ENCODE results near the gene TSNAXIP1. TPM values are rescaled to one million over a fixed set of nuclear protein-coding genes. Genes with fewer than 3 reads are reported as not detected.

The TSNAXIP1 gene
- total RNA-seq, 1 donor from 2014 or later: 2.5 TPM

DNA sequence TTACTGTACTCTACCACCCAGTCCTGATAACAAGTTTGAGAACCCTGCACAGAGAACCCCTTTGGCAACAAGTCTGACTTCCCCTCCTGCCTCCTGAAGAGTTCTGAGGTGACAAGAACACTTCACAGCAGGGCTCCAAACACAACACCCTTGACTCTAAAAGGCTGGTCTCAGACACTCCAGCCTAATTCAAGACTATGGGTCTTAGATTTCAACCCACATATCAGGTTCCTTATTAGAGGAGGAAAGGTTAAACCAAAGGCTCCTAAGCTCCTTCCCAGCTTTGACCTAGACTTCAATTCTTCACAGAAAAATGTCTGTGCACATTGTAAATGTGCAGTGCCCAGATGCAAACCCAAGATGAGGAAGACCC, 23.4 kb upstream of the TSNAXIP1 start:
- no peak for DNase-seq (ENCODE audit: low spot score)

DNA sequence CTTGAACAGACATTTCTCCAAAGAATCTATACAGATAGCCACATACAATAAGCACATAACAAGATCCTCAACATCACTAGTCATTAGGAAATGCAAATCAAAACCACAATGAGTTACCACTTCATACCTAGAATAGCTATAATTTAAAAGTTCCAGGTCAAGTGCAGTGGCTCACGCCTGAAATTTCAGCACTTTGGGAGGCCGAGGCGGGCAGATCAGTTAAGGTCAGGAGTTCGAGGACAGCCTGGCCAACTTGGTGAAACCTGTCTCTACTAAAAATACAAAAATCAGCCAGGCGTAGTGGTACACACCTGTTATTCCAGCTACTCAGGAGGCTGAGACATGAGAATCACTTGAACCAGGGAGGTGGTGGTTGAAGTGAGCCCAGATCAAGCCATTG, 20.2 kb upstream of the TSNAXIP1 start:
- DNase-seq (ENCODE audit: low spot score): no peak

GRCh38 chr16:67790071-67790470, 16.6 kb upstream of the TSNAXIP1 start:
- DNase-seq (ENCODE audit: low spot score): no peak

DNA sequence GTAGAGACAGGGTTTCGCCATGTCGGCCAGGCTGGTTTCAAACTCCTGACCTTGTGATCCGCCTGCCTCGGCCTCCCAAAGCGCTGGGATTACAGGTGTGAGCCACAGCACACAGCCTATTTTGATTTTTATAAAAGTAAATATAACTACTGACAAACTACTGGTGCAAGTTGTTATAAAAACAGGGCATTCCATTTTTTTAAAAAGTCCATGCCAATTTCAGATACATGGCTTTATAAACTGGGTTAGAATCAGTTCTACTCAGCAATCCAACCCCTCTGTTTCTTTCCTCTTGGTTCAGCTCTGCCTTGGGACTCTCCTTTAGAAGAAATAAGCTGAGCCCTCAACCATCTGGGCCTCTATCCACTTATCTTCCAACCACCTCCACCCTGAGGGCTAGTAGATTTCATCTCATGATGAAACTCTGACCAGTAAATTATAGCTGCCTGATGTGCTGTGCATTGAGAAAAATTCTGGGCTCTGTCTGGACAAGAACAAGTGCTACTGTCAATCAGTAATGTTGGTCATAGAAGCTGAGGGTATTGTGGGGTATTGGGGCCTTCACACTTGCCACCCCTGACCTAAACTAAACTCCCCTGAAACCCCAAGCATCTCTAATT, 10.5 kb upstream of the TSNAXIP1 start:
- no peak for DNase-seq (ENCODE audit: low spot score)

- DNase-seq (ENCODE audit: low spot score): no peak
Measured at GRCh38 chr16:67800338-67800926, 6.3 kb upstream of the TSNAXIP1 start.

DNA sequence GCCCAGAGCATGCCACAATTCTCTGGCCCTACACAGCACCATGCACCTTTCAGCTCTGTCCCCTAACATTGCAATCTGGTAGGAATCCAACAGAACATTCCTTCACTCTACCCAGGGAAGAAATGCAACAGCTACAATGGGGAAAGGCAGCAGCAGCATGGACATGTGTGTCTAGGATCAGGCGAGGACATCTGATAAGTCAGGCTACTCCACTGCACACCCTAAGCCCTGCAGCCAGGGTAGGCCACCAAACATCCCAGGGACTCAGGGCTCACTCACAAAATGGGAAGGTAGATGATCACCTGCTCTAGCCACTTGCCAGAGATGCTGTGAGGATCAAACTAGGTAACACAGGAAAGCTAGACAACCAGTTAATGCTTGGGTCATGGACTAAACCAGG, 5.4 kb upstream of the TSNAXIP1 start:
- DNase-seq (ENCODE audit: low spot score): no peak

DNA sequence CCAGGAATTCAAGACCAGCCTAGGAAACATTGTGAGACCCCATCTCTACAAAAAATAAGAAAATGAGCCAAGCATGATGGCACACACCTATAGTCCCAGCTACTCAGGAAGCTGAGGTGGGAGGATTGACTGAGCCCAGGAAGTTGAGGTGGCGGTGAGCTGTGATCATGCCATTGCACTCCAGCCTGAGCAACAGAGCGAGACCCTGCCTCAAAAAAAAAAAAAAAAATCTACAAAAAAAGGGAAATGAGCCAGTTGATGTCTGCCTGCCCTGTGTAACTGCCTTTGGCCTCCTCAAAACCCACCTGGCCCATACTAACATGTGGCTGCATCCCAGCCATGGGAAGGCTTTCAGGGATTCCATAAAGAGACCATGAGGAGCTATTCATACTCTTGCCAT, 4.8 kb upstream of the TSNAXIP1 start:
- DNase-seq (ENCODE audit: low spot score): no peak

- no peak for DNase-seq (ENCODE audit: low spot score)
Measured at GRCh38 chr16:67803894-67804293, 2.8 kb upstream of the TSNAXIP1 start.

GRCh38 chr16:67804853-67805542, 1.7 kb upstream of the TSNAXIP1 start:
- no peak for DNase-seq (ENCODE audit: low spot score)

GRCh38 chr16:67805718-67806427, 816 bp upstream of the TSNAXIP1 start:
- DNase-seq (ENCODE audit: low spot score): no peak

DNA sequence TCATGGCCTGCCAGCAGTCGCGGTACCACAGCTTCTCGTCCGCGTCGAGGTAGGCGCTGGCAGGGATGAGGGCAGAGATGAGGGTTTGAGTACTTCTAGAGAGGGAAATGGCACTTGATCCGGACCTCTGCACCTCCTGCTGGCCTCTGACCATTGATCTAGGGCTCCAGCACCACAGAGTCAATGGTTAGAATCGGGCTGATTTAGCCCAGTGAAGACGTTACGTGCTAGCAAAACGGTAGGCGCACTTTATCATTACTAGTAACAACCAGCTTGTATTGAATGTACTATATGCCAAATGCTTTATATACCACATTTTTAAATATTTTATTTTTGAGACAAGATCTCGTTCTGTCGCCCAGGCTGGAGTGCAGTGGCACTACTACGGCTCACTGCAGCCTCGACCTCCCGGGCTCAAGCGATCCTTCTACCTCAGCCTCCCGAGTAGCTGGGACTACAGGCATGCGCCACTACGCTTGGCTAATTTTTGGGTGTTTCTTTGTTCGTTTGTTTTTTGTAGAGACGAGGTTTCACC, 526 bp downstream of the TSNAXIP1 start:
- DNase-seq (ENCODE audit: low spot score): no peak

DNA sequence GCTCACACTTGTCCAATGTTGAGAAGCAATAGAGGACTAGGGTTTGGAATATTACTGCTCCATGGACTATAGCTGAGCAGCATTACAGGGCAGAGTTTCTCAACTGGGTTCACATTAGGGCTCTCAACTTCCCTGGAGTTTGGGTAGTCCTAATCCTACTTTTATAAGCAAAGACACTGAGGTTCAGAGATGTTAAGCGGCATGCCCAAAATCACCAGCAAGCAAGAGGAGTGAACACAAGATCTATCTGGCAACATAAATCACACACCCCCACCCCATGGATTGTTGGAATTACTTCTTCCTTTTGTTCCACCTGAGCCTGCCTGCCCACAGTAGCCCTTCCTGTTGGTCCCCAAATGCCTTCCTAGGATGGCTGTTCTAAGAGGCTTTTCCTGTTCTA, 5.2 kb downstream of the TSNAXIP1 start:
- no peak for DNase-seq (ENCODE audit: low spot score)

DNA sequence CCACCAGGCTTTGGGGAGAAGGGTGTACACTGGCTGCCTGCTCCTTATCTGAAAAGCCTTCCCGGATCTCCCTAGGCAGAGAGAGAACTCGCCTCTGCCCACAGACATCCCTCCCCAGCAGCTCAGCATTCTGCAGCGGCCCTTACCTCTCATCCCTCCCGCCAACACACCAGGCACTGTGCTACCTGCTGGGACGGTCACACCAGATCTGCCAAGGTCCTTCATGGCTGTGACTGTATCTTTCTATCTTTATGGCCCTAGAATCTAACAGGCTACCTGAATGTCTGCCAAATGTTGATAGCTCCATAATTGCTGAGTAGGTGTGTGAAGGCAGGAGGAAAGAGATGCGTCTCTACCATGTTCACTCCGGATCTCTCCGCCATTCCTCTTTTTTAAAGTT, 7.9 kb downstream of the TSNAXIP1 start:
- DNase-seq (ENCODE audit: low spot score): no peak

- no peak for DNase-seq (ENCODE audit: low spot score)
Measured at GRCh38 chr16:67820608-67821259, 14.0 kb downstream of the TSNAXIP1 start.

GRCh38 chr16:67822511-67822910, 15.8 kb downstream of the TSNAXIP1 start:
- no peak for DNase-seq (ENCODE audit: low spot score)

- no peak for DNase-seq (ENCODE audit: low spot score)
Measured at GRCh38 chr16:67825119-67825518, 18.4 kb downstream of the TSNAXIP1 start.

GRCh38 chr16:67825906-67826305, 19.2 kb downstream of the TSNAXIP1 start:
- no peak for DNase-seq (ENCODE audit: low spot score)

- DNase-seq (ENCODE audit: low spot score): no peak
Measured at GRCh38 chr16:67828651-67829050, 22.0 kb downstream of the TSNAXIP1 start.

DNA sequence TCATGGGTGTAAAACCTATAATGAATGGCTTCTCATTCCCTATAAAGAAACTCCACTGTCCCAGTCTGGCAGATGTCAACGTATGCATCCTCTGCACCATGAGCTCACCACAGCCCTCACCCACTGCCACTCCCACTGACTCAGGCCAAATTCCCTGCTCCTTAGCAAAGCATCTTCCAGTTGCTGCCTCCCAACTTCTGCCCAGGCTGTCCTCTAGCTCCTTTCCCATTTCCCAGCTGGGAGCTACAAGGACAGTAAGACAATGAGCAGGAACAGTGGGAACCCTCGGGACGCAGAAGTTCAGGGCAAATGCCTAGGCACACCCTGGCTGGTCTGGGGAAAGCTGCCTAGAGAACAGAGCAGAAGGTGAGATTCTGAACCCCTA, 26.3 kb downstream of the TSNAXIP1 start:
- no peak for DNase-seq (ENCODE audit: low spot score)

DNA sequence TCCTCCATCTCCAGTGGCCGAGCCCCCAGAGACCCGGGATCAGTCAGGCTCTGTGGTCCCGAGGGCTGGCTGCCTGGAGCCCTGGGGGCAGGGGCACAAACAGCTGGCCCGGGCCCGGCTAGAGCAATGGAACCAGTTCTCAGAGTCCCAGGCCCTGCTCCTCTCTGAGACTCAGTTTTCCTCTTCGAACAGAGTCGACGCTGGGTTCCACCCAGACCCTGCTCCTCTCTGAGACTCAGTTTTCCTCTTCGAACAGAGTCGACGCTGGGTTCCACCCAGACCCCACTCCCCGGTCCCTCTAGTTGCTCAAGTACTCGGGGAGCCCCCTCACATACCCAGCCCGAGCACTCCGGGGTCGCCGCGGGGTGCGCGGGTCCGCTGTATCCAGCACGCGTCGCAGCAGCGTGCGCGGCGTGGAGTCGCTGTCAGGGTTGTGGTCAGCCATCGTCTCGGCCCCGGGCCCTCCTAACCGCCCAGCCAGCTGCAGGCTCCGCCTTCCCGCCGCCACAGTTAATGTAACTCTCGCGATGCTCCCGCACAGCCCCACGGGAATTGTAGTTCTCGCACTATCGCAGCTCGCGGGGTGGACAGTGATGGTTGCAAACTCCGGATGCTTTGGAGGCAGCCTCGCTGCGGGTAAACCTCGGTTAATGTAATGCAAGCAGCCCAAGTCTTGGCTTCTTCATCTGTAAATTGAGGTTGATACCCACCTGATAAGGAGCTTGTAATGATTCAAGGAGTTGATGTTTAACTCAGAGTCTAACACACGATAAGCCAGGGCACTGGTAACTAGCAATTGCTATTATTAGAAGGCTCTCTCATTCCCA, 26.9 kb downstream of the TSNAXIP1 start:
- peak; percentile 93 for DNase-seq (ENCODE audit: low spot score)

DNA sequence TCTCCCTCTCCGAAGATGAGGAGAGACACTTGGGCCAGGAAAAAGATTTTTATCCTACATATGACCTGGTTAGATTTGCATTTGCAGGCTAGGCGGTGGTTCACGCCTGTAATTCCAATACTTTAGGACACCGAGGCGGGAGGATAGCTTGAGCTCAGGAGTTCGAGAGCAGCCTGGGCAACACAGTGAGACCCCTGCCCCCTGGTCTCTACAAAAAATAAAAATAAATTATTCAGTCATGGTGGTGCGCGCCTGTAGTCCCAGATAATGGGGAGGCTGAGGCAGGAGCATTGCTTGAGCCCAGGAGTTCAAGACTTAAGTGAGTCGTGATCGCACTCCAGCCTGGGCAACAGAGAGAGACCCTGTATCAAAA, 27.5 kb downstream of the TSNAXIP1 start:
- no peak for DNase-seq (ENCODE audit: low spot score)

All from ureter (tissue), 1 donor.